ENCODE data around the gene DHRS4L2.

GRCh38 chr14:23941669-23942068, 47.1 kb upstream of the DHRS4L2 start:
- no peak for TF ChIP-seq CTCF (IDR thresholded peaks at IDR 0.05)
- TF ChIP-seq POLR2AphosphoS5 (IDR thresholded peaks at IDR 0.05) = no peak
